Measurements from ENCODE around the gene AHNAK. TPM values are rescaled to one million over a fixed set of nuclear protein-coding genes. Genes with fewer than 3 reads are reported as not detected.
A peak's percentile ranks its signal among the peaks of the same experiment; 100 is the strongest.
"Not testable (repeated sequence)": the region's sequence is repeated elsewhere in the genome, so short reads cannot be mapped to it uniquely, and the experiment has no call there.

The AHNAK gene
- total RNA-seq, 1 donor from 2014 or later, result 302 TPM

DNA sequence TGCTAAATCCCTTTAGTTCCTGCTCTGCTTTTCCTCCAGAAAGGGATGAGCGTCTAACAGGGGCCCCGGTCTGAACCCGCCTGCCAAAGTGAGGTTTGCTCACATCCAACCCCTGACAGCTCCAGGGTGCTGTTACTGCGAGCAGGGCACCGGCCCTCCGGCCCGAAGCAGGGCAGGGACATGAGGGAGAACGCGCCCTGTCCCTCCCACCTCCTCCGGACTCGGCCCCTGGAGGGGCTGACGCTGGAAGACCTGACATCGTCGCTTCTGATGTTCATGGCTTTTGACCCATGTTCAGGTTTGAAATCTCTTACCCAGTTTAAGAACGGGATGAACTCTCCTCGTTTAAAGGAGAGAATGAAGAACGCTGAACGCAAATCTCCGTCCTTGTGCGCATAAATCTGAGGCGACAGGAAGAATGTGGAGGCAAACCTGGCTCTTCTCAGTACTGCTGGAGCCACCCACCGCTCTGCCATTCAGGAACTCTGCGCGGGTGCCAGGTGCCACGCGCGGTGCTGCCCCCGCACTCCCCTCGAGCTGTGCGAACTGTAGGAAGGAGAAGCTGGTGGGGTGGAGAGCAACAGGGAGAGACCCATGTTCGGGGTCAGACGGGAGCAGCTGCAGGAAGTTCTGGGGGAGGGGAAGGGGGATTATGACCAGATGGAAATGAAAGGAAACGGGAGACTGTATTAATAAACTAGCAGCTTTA, 27.9 kb upstream of the AHNAK start:
- Mint-ChIP-seq H3K9me3 (no peaks in the 10 kb centered on the region), H3K4me3 (peak overlapping the region; percentile 98), H3K27ac (peak overlapping the region; percentile 99), H3K4me1 (ENCODE audit: unreplicated experiment) (peaks cover 34% of the 10 kb centered on the region), H3K36me3 (peaks cover 36% of the 10 kb centered on the region), H3K27me3 (no peaks in the 10 kb centered on the region)
- no peak for DNase-seq (ENCODE audit: extremely low spot score, unreplicated experiment)
- TF ChIP-seq, protein P1, sequence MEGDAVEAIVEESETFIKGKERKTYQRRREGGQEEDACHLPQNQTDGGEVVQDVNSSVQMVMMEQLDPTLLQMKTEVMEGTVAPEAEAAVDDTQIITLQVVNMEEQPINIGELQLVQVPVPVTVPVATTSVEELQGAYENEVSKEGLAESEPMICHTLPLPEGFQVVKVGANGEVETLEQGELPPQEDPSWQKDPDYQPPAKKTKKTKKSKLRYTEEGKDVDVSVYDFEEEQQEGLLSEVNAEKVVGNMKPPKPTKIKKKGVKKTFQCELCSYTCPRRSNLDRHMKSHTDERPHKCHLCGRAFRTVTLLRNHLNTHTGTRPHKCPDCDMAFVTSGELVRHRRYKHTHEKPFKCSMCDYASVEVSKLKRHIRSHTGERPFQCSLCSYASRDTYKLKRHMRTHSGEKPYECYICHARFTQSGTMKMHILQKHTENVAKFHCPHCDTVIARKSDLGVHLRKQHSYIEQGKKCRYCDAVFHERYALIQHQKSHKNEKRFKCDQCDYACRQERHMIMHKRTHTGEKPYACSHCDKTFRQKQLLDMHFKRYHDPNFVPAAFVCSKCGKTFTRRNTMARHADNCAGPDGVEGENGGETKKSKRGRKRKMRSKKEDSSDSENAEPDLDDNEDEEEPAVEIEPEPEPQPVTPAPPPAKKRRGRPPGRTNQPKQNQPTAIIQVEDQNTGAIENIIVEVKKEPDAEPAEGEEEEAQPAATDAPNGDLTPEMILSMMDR (conservative IDR thresholded peaks at IDR 0.05), result no peak

DNA sequence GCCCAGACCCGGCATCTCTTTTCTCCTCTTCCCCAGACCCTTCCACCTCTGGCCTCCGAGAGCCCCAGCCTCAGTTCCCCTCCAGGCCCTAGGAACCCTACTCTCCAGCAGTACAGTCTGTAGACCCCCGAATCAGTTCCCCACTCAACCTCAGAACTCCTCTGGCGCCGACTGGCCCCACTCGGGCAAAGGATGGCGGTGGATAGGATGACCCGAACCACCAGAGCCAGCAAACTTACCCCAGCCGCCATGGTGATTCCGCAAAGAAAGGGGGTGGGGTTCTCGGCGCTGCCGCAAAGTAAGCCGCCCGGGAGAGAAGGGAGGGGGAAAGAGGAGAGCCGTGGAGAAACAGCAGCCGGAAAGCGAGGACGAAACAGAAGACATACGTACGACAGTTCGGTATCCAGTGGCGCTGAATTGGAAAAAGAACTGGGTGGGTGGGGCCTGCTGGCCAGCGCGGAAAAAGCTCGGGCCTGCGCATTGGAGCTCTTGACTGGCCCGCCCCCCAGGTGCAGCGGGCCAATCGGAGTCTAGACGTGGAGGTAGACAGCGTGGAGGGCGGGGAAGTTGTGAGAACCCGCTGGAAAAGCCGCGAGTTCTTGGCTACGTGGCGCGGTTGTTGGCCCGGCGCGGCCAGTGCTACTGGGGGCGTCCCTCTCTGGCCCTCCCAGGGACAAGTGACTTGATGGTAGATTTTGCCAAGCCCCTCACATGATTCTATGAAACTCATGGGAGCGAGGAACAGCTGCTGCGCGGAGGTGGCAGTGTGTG, 27.2 kb upstream of the AHNAK start, which contains the start of gene EEF1G:
EEF1G (minus strand) TSS at position 300 of the 771 bp plus-strand sequence; CDS start at position 251, 49 bp downstream.
- H3K36me3 Mint-ChIP-seq, result peaks cover 37% of the 10 kb centered on the region
- no peaks in the 10 kb centered on the region for H3K27me3 Mint-ChIP-seq
- TF ChIP-seq, protein P1 (conservative IDR thresholded peaks at IDR 0.05), result no peak
- H3K27ac Mint-ChIP-seq, result peak within 1 kb of the TSS; percentile 99
- DNase-seq (ENCODE audit: extremely low spot score, unreplicated experiment), result peak; percentile 98
- peak within 1 kb of the TSS; percentile 98 for H3K4me3 Mint-ChIP-seq
- H3K9me3 Mint-ChIP-seq, result no peaks in the 10 kb centered on the region
- H3K4me1 Mint-ChIP-seq (ENCODE audit: unreplicated experiment), result peaks cover 36% of the 10 kb centered on the region

GRCh38 chr11:62573006-62573591, 26.5 kb upstream of the AHNAK start:
- H3K27ac Mint-ChIP-seq, result peak overlapping the region; percentile 99
- H3K4me3 Mint-ChIP-seq, result peak overlapping the region; percentile 98
- peaks cover 36% of the 10 kb centered on the region for H3K4me1 Mint-ChIP-seq (ENCODE audit: unreplicated experiment)
- TF ChIP-seq, protein P1 (conservative IDR thresholded peaks at IDR 0.05), result no peak
- H3K9me3 Mint-ChIP-seq, result no peaks in the 10 kb centered on the region
- H3K27me3 Mint-ChIP-seq, result no peaks in the 10 kb centered on the region
- H3K36me3 Mint-ChIP-seq, result peaks cover 37% of the 10 kb centered on the region
- no peak for DNase-seq (ENCODE audit: extremely low spot score, unreplicated experiment)

DNA sequence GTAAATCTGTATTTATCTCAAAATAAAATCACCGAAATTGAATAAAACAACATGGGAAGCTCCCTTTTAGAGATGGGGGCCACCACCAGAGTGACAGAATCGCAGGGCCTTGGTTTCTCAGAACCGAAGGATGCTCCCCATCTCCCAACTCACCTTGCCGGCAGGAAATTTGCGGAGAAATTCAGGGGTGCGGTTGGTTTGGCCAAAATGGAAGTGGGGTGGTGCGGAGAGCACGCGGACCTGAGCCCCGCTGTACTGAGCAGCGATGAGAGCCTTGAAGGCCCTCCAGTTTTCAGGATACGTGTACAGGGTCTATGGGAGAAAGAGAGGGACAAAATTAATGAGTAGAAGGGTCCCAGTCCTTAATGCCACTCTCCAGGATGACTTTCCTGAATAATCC, 25.8 kb upstream of the AHNAK start:
- H3K9me3 Mint-ChIP-seq, result no peaks in the 10 kb centered on the region
- peak overlapping the region; percentile 98 for H3K4me3 Mint-ChIP-seq
- TF ChIP-seq, protein P1 (conservative IDR thresholded peaks at IDR 0.05), result no peak
- no peaks in the 10 kb centered on the region for H3K27me3 Mint-ChIP-seq
- no peak for DNase-seq (ENCODE audit: extremely low spot score, unreplicated experiment)
- H3K27ac Mint-ChIP-seq, result peak overlapping the region; percentile 99
- peaks cover 38% of the 10 kb centered on the region for H3K36me3 Mint-ChIP-seq
- peaks cover 36% of the 10 kb centered on the region for H3K4me1 Mint-ChIP-seq (ENCODE audit: unreplicated experiment)

- H3K27me3 Mint-ChIP-seq; DNase-seq (ENCODE audit: extremely low spot score, unreplicated experiment); H3K9me3 Mint-ChIP-seq; H3K27ac Mint-ChIP-seq: not testable (repeated sequence)
- H3K4me1 Mint-ChIP-seq (ENCODE audit: unreplicated experiment), result peaks cover 36% of the 10 kb centered on the region
- H3K36me3 Mint-ChIP-seq, result peaks cover 41% of the 10 kb centered on the region
- peak overlapping the region; percentile 65 for H3K4me3 Mint-ChIP-seq
Measured at GRCh38 chr11:62571493-62571892, 24.9 kb upstream of the AHNAK start.

- H3K4me1 Mint-ChIP-seq (ENCODE audit: unreplicated experiment), result peaks cover 36% of the 10 kb centered on the region
- H3K27ac Mint-ChIP-seq, result peak overlapping the region; percentile 33
- H3K27me3 Mint-ChIP-seq; DNase-seq (ENCODE audit: extremely low spot score, unreplicated experiment); H3K9me3 Mint-ChIP-seq: not testable (repeated sequence)
- peak overlapping the region; percentile 65 for H3K4me3 Mint-ChIP-seq
- H3K36me3 Mint-ChIP-seq, result peaks cover 44% of the 10 kb centered on the region
Measured at GRCh38 chr11:62570903-62571302, 24.3 kb upstream of the AHNAK start.
